Measurements from ENCODE around the gene RAB3B. TPM values are rescaled to one million over a fixed set of nuclear protein-coding genes. Genes with fewer than 3 reads are reported as not detected.

RAB3B gene
- total RNA-seq, 1 donor from 2014 or later: 3.4 TPM

GRCh38 chr1:51950701-51951100 is 39.8 kb downstream of the RAB3B start:
- DNase-seq (ENCODE audit: low read depth) (no peak), FAIRE-seq (no peak)
- Histone ChIP-seq H3K4me3 (ENCODE audit: low read depth, low read length) (no peak overlapping the region), H3K36me3 (ENCODE audit: control insufficient read depth, insufficient read depth, low read length) (no peaks in the 10 kb centered on the region), H3K27me3 (ENCODE audit: control insufficient read depth, insufficient read depth, low read length) (no peaks in the 10 kb centered on the region)
- no peak for TF ChIP-seq CTCF (IDR thresholded peaks at IDR 0.05; ENCODE audit: insufficient read depth, low read length, severe bottlenecking)

GRCh38 chr1:51949014-51949702 is 41.3 kb downstream of the RAB3B start:
- no peak for TF ChIP-seq CTCF (IDR thresholded peaks at IDR 0.05; ENCODE audit: insufficient read depth, low read length, severe bottlenecking)
- Histone ChIP-seq H3K4me3 (ENCODE audit: low read depth, low read length) (no peak overlapping the region), H3K36me3 (ENCODE audit: control insufficient read depth, insufficient read depth, low read length) (no peaks in the 10 kb centered on the region), H3K27me3 (ENCODE audit: control insufficient read depth, insufficient read depth, low read length) (no peaks in the 10 kb centered on the region)
- DNase-seq (ENCODE audit: low read depth) (no peak), FAIRE-seq (no peak)

- peak; percentile 32 for FAIRE-seq
- TF ChIP-seq CTCF (IDR thresholded peaks at IDR 0.05; ENCODE audit: insufficient read depth, low read length, severe bottlenecking): no peak
- H3K36me3 ChIP-seq (ENCODE audit: control insufficient read depth, insufficient read depth, low read length): no peaks in the 10 kb centered on the region
- H3K27me3 ChIP-seq (ENCODE audit: control insufficient read depth, insufficient read depth, low read length): no peaks in the 10 kb centered on the region
- no peak overlapping the region for H3K4me3 ChIP-seq (ENCODE audit: low read depth, low read length)
- DNase-seq (ENCODE audit: low read depth): peak; percentile 93
Observed at GRCh38 chr1:51948491-51948915, 42.0 kb downstream of the RAB3B start.

- DNase-seq (ENCODE audit: low read depth) (peak; percentile 59), FAIRE-seq (no peak)
- Histone ChIP-seq H3K4me3 (ENCODE audit: low read depth, low read length) (no peak overlapping the region), H3K36me3 (ENCODE audit: control insufficient read depth, insufficient read depth, low read length) (no peaks in the 10 kb centered on the region), H3K27me3 (ENCODE audit: control insufficient read depth, insufficient read depth, low read length) (no peaks in the 10 kb centered on the region)
- no peak for TF ChIP-seq CTCF (IDR thresholded peaks at IDR 0.05; ENCODE audit: insufficient read depth, low read length, severe bottlenecking)
Observed at GRCh38 chr1:51946300-51946699, 44.2 kb downstream of the RAB3B start.

GRCh38 chr1:51945591-51945990 is 44.9 kb downstream of the RAB3B start:
- no peak for FAIRE-seq
- no peaks in the 10 kb centered on the region for H3K36me3 ChIP-seq (ENCODE audit: control insufficient read depth, insufficient read depth, low read length)
- TF ChIP-seq CTCF (IDR thresholded peaks at IDR 0.05; ENCODE audit: insufficient read depth, low read length, severe bottlenecking): no peak
- H3K27me3 ChIP-seq (ENCODE audit: control insufficient read depth, insufficient read depth, low read length): no peaks in the 10 kb centered on the region
- no peak overlapping the region for H3K4me3 ChIP-seq (ENCODE audit: low read depth, low read length)
- DNase-seq (ENCODE audit: low read depth): no peak

- H3K4me3 ChIP-seq (ENCODE audit: low read depth, low read length): no peak overlapping the region
- FAIRE-seq: no peak
- TF ChIP-seq CTCF (IDR thresholded peaks at IDR 0.05; ENCODE audit: insufficient read depth, low read length, severe bottlenecking): no peak
Observed at GRCh38 chr1:51942281-51942680, 48.2 kb downstream of the RAB3B start.

More at GRCh38 chr1:51942281-51942680, 48.2 kb downstream of the RAB3B start:
- no peak for DNase-seq (ENCODE audit: low read depth)
- Histone ChIP-seq H3K36me3 (ENCODE audit: control insufficient read depth, insufficient read depth, low read length) (no peaks in the 10 kb centered on the region), H3K27me3 (ENCODE audit: control insufficient read depth, insufficient read depth, low read length) (no peaks in the 10 kb centered on the region)

Measured in bronchial epithelial cell (primary cell).